HepG2 (cell line): ENCODE measurements around the gene MAN1A2. TPM values are rescaled to one million over a fixed set of nuclear protein-coding genes. Genes with fewer than 3 reads are reported as not detected.

ENCODE experiments used
- ARNTL ChIP-seq: sonication (generic); formaldehyde crosslinking; IDR thresholded peaks from 2 replicates; pipeline ENCODE4 v1.4.0; 2020; ENCODE audit warnings: mild to moderate bottlenecking, missing genetic modification reagents
- CAMTA2 ChIP-seq: sonication (generic); formaldehyde crosslinking; IDR thresholded peaks from 2 replicates; pipeline ENCODE4 v1.4.0; 2020; ENCODE audit warnings: mild to moderate bottlenecking, missing genetic modification reagents, borderline replicate concordance
- CHD4 ChIP-seq: fragments of 200-600 bp; sonication (generic); IDR thresholded peaks from 2 replicates; pipeline ENCODE4 v1.7.0; 2017; ENCODE audit warnings: mild to moderate bottlenecking, low read length, borderline replicate concordance
- EP300 ChIP-seq, 3 experiments: sonication (generic) in 1 of 3; formaldehyde crosslinking in 1 of 3; IDR thresholded peaks; 2 replicates each; pipeline versions ENCODE4 v1.5.1 to v1.6.1; 2011 to 2020; ENCODE audit warnings: low read depth in 2 of 3, low read length in 2 of 3, borderline replicate concordance in 1 of 3, improper control_type of control experiment in 1 of 3, mild to moderate bottlenecking in 1 of 3, missing genetic modification reagents in 1 of 3, moderate library complexity in 1 of 3
- HHEX ChIP-seq: IDR thresholded peaks from 2 replicates; pipeline ENCODE4 v1.6.1; 2016; ENCODE audit warnings: control low read depth
- HMG20B ChIP-seq: conservative IDR thresholded peaks from 2 replicates; pipeline ENCODE4 v1.6.1; 2016; ENCODE audit warnings: missing genetic modification reagents, missing compliant biosample characterization
- HNF4A ChIP-seq: sonication (generic); formaldehyde crosslinking; IDR thresholded peaks from 2 replicates; pipeline ENCODE4 v1.4.0; 2020; ENCODE audit warnings: missing genetic modification reagents
- KLF6 ChIP-seq: IDR thresholded peaks from 2 replicates; pipeline ENCODE4 v1.8.0; 2016; ENCODE audit warnings: missing biosample characterization, missing genetic modification reagents
- NKX3-1 ChIP-seq: sonication (generic); formaldehyde crosslinking; IDR thresholded peaks from 2 replicates; pipeline ENCODE4 v1.5.0; 2020; ENCODE audit warnings: missing genetic modification reagents
- PITX1 ChIP-seq: sonication (generic); formaldehyde crosslinking; IDR thresholded peaks from 2 replicates; pipeline ENCODE4 v1.5.1; 2020; ENCODE audit warnings: mild to moderate bottlenecking, missing genetic modification reagents
- RCOR2 ChIP-seq: IDR thresholded peaks from 2 replicates; pipeline ENCODE4 v1.6.1; 2016; ENCODE audit warnings: missing biosample characterization, missing genetic modification reagents
- SMYD3 ChIP-seq: sonication (generic); formaldehyde crosslinking; IDR thresholded peaks from 2 replicates; pipeline ENCODE4 v1.8.1; 2023; ENCODE audit warnings: mild to moderate bottlenecking, missing genetic modification reagents
- ZNF260 ChIP-seq: sonication (generic); formaldehyde crosslinking; IDR thresholded peaks from 2 replicates; pipeline ENCODE4 v1.4.0; 2020; ENCODE audit warnings: missing genetic modification reagents, low read depth, mild to moderate bottlenecking, borderline replicate concordance
- ZNF292 ChIP-seq: sonication (generic); formaldehyde crosslinking; IDR thresholded peaks from 2 replicates; pipeline ENCODE4 v1.8.1; 2022; ENCODE audit warnings: mild to moderate bottlenecking, low read depth, missing genetic modification reagents, borderline replicate concordance
- ZNF331 ChIP-seq: sonication (generic); formaldehyde crosslinking; IDR thresholded peaks from 2 replicates; pipeline ENCODE4 v1.4.0; 2020; ENCODE audit warnings: missing genetic modification reagents
- ZNF335 ChIP-seq: sonication (generic); formaldehyde crosslinking; IDR thresholded peaks from 2 replicates; pipeline ENCODE4 v1.4.0; 2020; ENCODE audit warnings: missing genetic modification reagents
- ZSCAN29 ChIP-seq: sonication (generic); formaldehyde crosslinking; conservative IDR thresholded peaks from 2 replicates; pipeline ENCODE4 v1.4.0; 2020; ENCODE audit warnings: mild to moderate bottlenecking, missing genetic modification reagents
- polyA plus RNA-seq, 8 experiments: library from polyadenylated mRNA; depleted of rRNA in 3 of 8; stranded (reverse) in 7 of 8; unstranded in 1 of 8; fragments of >200 nt; fragmentation: Illumina TruSeq in 4 of 8; extraction: Trizol in 4 of 8; gene quantifications; 2 replicates each; pipeline versions ENCODE4 v1.2.1 to v1.2.3, GENCODE V29; 2011 to 2016; ENCODE audit warnings: low read depth in 4 of 8, missing spikeins in 1 of 8, mixed read lengths in 1 of 8; ENCODE audit not compliant: insufficient read depth in 1 of 8
- total RNA-seq, 5 experiments: library from RNA; depleted of rRNA; stranded (reverse); fragments of >200 nt; fragmentation: Illumina TruSeq; extraction: Trizol; gene quantifications; 2 replicates each; pipeline ENCODE4 v1.2.3, GENCODE V29; 2016; ENCODE audit warnings: low read depth in 1 of 5
- TF ChIP-seq, protein P1 (sequence below): sonication (generic); formaldehyde crosslinking; IDR thresholded peaks from 2 replicates; pipeline ENCODE4 v1.5.0; 2020; ENCODE audit warnings: mild to moderate bottlenecking, missing genetic modification reagents
- TF ChIP-seq, protein P2 (sequence below): sonication (generic); formaldehyde crosslinking; IDR thresholded peaks from 2 replicates; pipeline ENCODE4 v1.4.0; 2020; ENCODE audit warnings: missing genetic modification reagents
- TF ChIP-seq, protein P3 (sequence below): sonication (generic); formaldehyde crosslinking; IDR thresholded peaks from 2 replicates; pipeline ENCODE4 v1.4.0; 2020; ENCODE audit warnings: missing genetic modification reagents, mild to moderate bottlenecking, borderline replicate concordance

The MAN1A2 gene
- total and polyA plus RNA-seq, 2 of the 13 experiments (the other 11 are each of a cell fraction or from before 2014, with no cell fraction given), result 8.0 to 19.9 TPM

DNA sequence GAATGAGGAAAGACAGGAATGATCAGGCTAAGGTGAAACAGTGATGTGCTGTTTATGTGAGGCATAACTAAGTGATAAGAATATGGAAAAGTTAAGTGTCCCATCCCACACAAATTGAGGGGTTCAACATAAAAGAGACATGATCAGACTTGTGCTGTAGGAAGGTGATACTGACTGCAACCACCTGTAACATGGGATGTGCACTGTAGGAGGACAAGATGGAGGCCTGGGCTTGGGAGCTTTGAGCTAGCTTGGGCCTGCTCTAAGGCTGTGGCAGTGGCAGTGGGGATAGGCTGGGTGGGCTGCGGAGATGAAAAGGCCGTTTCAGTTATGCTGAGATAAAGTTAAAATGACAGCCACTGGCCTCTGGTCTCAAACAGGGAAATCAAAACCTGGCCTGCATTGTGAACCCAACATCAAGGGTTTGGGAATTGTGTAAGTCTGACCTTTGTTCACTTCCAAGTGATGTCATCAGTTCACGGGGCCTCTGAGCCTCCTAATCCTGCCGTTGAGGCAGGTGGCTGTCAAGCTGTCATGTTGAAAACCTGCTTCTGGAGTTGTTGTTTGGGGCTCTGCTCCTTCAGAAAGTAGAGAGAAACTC is 177.4 kb downstream of the MAN1A2 start (continued):
- TF ChIP-seq HHEX (CRISPR knock-in tag) (no peak), ARNTL (CRISPR knock-in tag) (no peak), ZNF335 (CRISPR knock-in tag) (no peak), HMG20B (CRISPR knock-in tag) (no peak), RCOR2 (CRISPR knock-in tag) (no peak), ZNF292 (CRISPR knock-in tag) (peak; percentile 45; the same call in 1 of the 2 replicates), HNF4A (CRISPR knock-in tag) (peak; percentile 89), ZNF331 (CRISPR knock-in tag) (peak; percentile 27; the same call in 1 of the 2 replicates), SMYD3 (CRISPR knock-in tag) (no peak), CHD4 (no peak), KLF6 (CRISPR knock-in tag) (no peak), ZSCAN29 (no peak), CAMTA2 (CRISPR knock-in tag) (no peak), PITX1 (CRISPR knock-in tag) (peak; percentile 30; the same call in 1 of the 2 replicates), ZNF260 (CRISPR knock-in tag) (no peak), NKX3-1 (CRISPR knock-in tag) (no peak), EP300 (IDR thresholded peaks at IDR 0.05; ENCODE audit: low read depth in 2 of 2, low read length in 2 of 2) (0 out of 4 replicates have a peak, but pooled peaks of 1 of the 2 experiments have one; percentile 23), EP300 (CRISPR knock-in tag; IDR thresholded peaks at IDR 0.05; ENCODE audit: borderline replicate concordance) (no peak)
- TF ChIP-seq, protein P1, sequence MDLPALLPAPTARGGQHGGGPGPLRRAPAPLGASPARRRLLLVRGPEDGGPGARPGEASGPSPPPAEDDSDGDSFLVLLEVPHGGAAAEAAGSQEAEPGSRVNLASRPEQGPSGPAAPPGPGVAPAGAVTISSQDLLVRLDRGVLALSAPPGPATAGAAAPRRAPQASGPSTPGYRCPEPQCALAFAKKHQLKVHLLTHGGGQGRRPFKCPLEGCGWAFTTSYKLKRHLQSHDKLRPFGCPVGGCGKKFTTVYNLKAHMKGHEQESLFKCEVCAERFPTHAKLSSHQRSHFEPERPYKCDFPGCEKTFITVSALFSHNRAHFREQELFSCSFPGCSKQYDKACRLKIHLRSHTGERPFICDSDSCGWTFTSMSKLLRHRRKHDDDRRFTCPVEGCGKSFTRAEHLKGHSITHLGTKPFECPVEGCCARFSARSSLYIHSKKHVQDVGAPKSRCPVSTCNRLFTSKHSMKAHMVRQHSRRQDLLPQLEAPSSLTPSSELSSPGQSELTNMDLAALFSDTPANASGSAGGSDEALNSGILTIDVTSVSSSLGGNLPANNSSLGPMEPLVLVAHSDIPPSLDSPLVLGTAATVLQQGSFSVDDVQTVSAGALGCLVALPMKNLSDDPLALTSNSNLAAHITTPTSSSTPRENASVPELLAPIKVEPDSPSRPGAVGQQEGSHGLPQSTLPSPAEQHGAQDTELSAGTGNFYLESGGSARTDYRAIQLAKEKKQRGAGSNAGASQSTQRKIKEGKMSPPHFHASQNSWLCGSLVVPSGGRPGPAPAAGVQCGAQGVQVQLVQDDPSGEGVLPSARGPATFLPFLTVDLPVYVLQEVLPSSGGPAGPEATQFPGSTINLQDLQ, result no peak
- TF ChIP-seq, protein P2, sequence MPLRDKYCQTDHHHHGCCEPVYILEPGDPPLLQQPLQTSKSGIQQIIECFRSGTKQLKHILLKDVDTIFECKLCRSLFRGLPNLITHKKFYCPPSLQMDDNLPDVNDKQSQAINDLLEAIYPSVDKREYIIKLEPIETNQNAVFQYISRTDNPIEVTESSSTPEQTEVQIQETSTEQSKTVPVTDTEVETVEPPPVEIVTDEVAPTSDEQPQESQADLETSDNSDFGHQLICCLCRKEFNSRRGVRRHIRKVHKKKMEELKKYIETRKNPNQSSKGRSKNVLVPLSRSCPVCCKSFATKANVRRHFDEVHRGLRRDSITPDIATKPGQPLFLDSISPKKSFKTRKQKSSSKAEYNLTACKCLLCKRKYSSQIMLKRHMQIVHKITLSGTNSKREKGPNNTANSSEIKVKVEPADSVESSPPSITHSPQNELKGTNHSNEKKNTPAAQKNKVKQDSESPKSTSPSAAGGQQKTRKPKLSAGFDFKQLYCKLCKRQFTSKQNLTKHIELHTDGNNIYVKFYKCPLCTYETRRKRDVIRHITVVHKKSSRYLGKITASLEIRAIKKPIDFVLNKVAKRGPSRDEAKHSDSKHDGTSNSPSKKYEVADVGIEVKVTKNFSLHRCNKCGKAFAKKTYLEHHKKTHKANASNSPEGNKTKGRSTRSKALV (CRISPR knock-in tag), result no peak
- TF ChIP-seq, protein P3, sequence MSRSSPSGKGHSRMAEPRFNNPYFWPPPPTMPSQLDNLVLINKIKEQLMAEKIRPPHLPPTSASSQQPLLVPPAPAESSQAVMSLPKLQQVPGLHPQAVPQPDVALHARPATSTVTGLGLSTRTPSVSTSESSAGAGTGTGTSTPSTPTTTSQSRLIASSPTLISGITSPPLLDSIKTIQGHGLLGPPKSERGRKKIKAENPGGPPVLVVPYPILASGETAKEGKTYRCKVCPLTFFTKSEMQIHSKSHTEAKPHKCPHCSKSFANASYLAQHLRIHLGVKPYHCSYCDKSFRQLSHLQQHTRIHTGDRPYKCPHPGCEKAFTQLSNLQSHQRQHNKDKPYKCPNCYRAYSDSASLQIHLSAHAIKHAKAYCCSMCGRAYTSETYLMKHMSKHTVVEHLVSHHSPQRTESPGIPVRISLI (CRISPR knock-in tag), result no peak
